Measurements from ENCODE around the gene ZEB2.

ZEB2 gene

DNA sequence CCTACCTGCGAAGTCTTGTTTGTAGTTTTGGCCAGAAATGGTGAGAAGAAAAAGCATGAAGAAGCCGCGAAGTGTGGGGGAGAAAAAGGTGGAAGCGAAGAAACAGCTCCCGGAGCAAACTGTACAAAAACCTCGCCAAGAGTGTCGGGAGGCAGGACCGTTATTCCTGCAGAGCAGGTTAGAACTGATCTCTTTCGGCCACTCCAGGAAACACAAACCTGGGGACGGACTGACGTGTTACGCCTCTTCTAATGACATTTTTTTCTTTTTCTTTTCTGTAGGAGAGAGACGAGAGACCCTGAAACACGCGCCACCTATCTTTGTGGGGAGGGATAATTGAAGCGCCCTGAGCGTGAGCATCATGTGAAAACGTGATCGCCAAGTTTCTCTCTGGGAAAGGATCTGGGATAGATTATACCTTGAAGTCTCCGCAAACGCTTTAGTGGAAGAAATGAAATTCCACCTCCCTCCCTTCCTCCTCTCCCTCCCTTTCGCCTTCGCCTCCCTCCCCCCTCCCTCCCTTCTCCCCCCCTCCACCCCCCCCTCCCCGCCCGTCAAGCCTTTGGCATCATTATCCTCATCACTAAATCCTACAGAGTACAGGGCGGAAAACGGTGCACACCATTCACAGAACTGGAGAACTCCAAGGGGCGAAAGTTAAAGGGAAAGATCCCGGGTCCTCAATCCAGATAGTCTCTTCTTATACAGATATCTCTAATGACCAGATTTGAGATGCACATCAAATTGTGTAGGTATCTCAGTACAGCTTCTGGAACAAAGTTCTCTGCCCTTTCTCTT is at the start of gene ZEB2:
Gene ZEB2, minus strand, starts transcription at position 186 of the 798 bp plus-strand sequence. CDS start 2,769 bp downstream, outside the sequence.
- TF ChIP-seq, protein P1, sequence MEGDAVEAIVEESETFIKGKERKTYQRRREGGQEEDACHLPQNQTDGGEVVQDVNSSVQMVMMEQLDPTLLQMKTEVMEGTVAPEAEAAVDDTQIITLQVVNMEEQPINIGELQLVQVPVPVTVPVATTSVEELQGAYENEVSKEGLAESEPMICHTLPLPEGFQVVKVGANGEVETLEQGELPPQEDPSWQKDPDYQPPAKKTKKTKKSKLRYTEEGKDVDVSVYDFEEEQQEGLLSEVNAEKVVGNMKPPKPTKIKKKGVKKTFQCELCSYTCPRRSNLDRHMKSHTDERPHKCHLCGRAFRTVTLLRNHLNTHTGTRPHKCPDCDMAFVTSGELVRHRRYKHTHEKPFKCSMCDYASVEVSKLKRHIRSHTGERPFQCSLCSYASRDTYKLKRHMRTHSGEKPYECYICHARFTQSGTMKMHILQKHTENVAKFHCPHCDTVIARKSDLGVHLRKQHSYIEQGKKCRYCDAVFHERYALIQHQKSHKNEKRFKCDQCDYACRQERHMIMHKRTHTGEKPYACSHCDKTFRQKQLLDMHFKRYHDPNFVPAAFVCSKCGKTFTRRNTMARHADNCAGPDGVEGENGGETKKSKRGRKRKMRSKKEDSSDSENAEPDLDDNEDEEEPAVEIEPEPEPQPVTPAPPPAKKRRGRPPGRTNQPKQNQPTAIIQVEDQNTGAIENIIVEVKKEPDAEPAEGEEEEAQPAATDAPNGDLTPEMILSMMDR (IDR thresholded peaks at IDR 0.05; ENCODE audit: low read depth, low read length, missing control alignments): peak; percentile 81
- Histone ChIP-seq H3K27ac (peak within 1 kb of the TSS; percentile 99), H3K4me3 (ENCODE audit: low read depth, low read length) (peak within 1 kb of the TSS; percentile 96), H3K36me3 (replicated peaks) (peaks cover 8% of the 10 kb centered on the region), H3K27me3 (replicated peaks) (no peaks in the 10 kb centered on the region)
- DNase-seq: peak; percentile 89
- in situ Hi-C loops (cut with HindIII; ENCODE audit: low pct_ligation_motif_present, low sequenced_read_pairs): loop anchor here (25.0 kb wide), 1 partner anchor 1242 kb away; no protein-coding TSS in a partner anchor

DNA sequence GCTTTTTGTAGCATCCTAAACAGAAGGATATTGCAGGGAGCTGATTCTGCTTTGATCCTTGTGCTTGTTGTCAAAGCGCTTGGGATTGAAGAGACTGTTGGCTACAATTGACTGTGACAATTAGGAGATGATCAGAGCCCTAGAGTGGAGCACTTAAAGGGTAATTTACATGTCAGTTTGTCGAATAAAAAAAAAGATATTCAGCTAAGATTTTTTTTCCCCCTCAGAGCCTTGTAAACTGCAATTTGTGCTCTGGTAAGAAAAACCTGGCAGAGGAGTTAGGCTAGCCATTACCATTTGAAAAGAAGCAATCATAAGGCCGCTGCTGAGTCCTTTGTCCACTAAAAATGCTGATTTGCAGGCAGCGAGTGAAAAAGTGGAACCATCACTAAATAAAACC is 47.8 kb upstream of the ZEB2 start:
- Histone ChIP-seq H3K27ac (no peak overlapping the region), H3K27me3 (replicated peaks) (no peaks in the 10 kb centered on the region), H3K36me3 (replicated peaks) (no peaks in the 10 kb centered on the region), H3K4me3 (ENCODE audit: low read depth, low read length) (no peak overlapping the region)
- DNase-seq: no peak
- TF ChIP-seq, protein P1 (IDR thresholded peaks at IDR 0.05; ENCODE audit: low read depth, low read length, missing control alignments): no peak
- in situ Hi-C loops (cut with HindIII; ENCODE audit: low pct_ligation_motif_present, low sequenced_read_pairs): no loop called here

DNA sequence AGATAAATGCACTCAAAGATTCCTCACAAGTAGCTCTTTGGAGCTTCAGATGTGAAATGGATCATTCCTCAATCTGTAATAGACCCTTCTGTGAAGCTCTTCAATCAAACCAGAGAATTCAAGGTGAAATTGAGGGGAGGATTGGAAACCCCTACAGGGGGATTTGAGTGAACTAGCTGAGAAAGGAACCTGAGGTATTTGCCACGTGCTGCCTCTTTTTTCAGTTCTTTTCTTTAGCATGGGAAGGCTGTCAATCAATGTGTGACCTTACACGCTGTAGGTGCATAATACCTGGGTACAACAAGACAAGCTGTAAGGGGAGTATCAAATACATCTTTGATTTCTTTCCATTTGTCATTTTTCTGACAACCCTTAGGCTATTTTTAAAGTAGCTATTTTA is 46.5 kb upstream of the ZEB2 start:
- TF ChIP-seq, protein P1 (IDR thresholded peaks at IDR 0.05; ENCODE audit: low read depth, low read length, missing control alignments): no peak
- no peak overlapping the region for H3K27ac ChIP-seq
- H3K36me3 ChIP-seq (replicated peaks): no peaks in the 10 kb centered on the region
- in situ Hi-C loops (cut with HindIII; ENCODE audit: low pct_ligation_motif_present, low sequenced_read_pairs): no loop called here
- no peaks in the 10 kb centered on the region for H3K27me3 ChIP-seq (replicated peaks)
- no peak for DNase-seq
- H3K4me3 ChIP-seq (ENCODE audit: low read depth, low read length): no peak overlapping the region

DNA sequence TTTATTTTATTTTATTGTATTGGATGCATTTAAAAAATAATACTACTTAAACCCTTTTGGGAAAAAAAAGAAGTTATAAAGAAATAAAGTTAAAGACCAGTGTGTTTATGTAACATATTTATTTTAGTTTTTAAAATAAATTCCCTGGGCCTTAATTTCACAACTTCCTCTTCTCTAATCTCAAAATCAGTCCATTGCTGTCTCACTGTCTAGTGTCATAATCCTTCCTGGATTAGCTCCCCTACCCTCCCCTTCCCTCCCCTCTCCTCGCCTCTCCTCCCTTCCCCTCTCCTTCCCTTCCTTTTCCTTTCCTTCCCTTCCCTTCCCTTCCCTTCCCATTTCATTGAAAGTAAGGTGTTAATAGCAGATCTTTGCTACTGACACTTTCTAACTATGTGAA is 40.3 kb upstream of the ZEB2 start:
- in situ Hi-C loops (cut with HindIII; ENCODE audit: low pct_ligation_motif_present, low sequenced_read_pairs): no loop called here
- no peak for DNase-seq
- TF ChIP-seq, protein P1 (IDR thresholded peaks at IDR 0.05; ENCODE audit: low read depth, low read length, missing control alignments): no peak

DNA sequence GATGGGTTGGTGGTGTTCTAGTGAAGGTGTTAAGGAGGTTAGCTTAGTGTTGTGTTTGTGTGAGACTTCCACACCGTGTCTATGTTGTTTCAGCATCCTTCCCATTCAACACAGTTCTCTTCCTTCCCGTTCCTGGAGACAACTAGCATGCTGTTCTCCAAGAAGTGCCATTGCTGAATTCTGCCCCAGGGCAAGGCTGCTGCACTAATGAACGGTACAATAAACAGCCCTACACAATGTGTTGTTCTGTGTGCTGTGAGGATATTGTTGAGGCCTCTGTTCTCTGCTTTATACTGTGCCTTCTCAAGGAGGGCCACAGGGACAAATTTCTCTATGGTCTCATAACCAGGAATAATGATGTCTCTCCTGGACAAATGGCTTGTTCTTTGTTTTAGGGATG is 39.8 kb upstream of the ZEB2 start:
- TF ChIP-seq, protein P1 (IDR thresholded peaks at IDR 0.05; ENCODE audit: low read depth, low read length, missing control alignments): no peak
- H3K27me3 ChIP-seq (replicated peaks): no peaks in the 10 kb centered on the region
- DNase-seq: no peak
- in situ Hi-C loops (cut with HindIII; ENCODE audit: low pct_ligation_motif_present, low sequenced_read_pairs): no loop called here
- H3K4me3 ChIP-seq (ENCODE audit: low read depth, low read length): no peak overlapping the region
- no peak overlapping the region for H3K27ac ChIP-seq
- H3K36me3 ChIP-seq (replicated peaks): no peaks in the 10 kb centered on the region

More for the DNA sequence above, 40.3 kb upstream of the ZEB2 start:
- Histone ChIP-seq H3K4me3 (ENCODE audit: low read depth, low read length) (no peak overlapping the region), H3K27ac (no peak overlapping the region), H3K27me3 (replicated peaks) (no peaks in the 10 kb centered on the region), H3K36me3 (replicated peaks) (no peaks in the 10 kb centered on the region)

Data from brain microvascular endothelial cell (primary cell).